ENCODE data around the gene MAPK6.

MAPK6 gene

GRCh38 chr15:52103217-52104207 lies 84.5 kb downstream of the MAPK6 start:
- H3K4me3 ChIP-seq (ENCODE audit: low read length) = 0 out of 2 replicates have a peak overlapping the region, but pooled peaks have one; percentile 29
- H3K79me2 ChIP-seq (ENCODE audit: low read length) = 0 out of 2 replicates have a peak, but pooled peaks cover 4% of the 10 kb centered on the region
- H3K9ac ChIP-seq (ENCODE audit: low read length) = no peak overlapping the region; the same call in 1 of the 2 replicates
- no peaks in the 10 kb centered on the region for H3K27me3 ChIP-seq (ENCODE audit: low read depth, low read length)
- no peaks in the 10 kb centered on the region for H3K9me3 ChIP-seq (ENCODE audit: insufficient read depth, low read length)
- TF ChIP-seq, protein P1, sequence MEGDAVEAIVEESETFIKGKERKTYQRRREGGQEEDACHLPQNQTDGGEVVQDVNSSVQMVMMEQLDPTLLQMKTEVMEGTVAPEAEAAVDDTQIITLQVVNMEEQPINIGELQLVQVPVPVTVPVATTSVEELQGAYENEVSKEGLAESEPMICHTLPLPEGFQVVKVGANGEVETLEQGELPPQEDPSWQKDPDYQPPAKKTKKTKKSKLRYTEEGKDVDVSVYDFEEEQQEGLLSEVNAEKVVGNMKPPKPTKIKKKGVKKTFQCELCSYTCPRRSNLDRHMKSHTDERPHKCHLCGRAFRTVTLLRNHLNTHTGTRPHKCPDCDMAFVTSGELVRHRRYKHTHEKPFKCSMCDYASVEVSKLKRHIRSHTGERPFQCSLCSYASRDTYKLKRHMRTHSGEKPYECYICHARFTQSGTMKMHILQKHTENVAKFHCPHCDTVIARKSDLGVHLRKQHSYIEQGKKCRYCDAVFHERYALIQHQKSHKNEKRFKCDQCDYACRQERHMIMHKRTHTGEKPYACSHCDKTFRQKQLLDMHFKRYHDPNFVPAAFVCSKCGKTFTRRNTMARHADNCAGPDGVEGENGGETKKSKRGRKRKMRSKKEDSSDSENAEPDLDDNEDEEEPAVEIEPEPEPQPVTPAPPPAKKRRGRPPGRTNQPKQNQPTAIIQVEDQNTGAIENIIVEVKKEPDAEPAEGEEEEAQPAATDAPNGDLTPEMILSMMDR (IDR thresholded peaks at IDR 0.05; ENCODE audit: low read depth, low read length) = no peak
- TF ChIP-seq EZH2phosphoT487 (IDR thresholded peaks at IDR 0.05; ENCODE audit: low read depth) = no peak
- H3K27ac ChIP-seq (ENCODE audit: low read length) = no peak overlapping the region
- no peaks in the 10 kb centered on the region for H4K20me1 ChIP-seq (ENCODE audit: insufficient read depth, low read length)
- H2AFZ ChIP-seq (ENCODE audit: low read depth, low read length) = no peak overlapping the region
- no peaks in the 10 kb centered on the region for H3K36me3 ChIP-seq (replicated peaks; ENCODE audit: low read depth, low read length)
- no peak overlapping the region; the same call in none of the 2 replicates for H3K4me2 ChIP-seq (ENCODE audit: low read length)
- H3K4me1 ChIP-seq (ENCODE audit: low read length) = peaks cover 3% of the 10 kb centered on the region

GRCh38 chr15:52104532-52105004 lies 85.5 kb downstream of the MAPK6 start:
- Histone ChIP-seq H3K4me3 (ENCODE audit: low read length) (peak overlapping the region; percentile 29; the same call in 1 of the 2 replicates), H3K9ac (ENCODE audit: low read length) (no peak overlapping the region; the same call in 1 of the 2 replicates), H3K4me2 (ENCODE audit: low read length) (no peak overlapping the region; the same call in none of the 2 replicates), H3K27me3 (ENCODE audit: low read depth, low read length) (no peaks in the 10 kb centered on the region), H3K79me2 (ENCODE audit: low read length) (0 out of 2 replicates have a peak, but pooled peaks cover under 1% of the 10 kb centered on the region), H3K36me3 (replicated peaks; ENCODE audit: low read depth, low read length) (no peaks in the 10 kb centered on the region), H2AFZ (ENCODE audit: low read depth, low read length) (no peak overlapping the region), H3K27ac (ENCODE audit: low read length) (no peak overlapping the region), H3K4me1 (ENCODE audit: low read length) (no peaks in the 10 kb centered on the region), H4K20me1 (ENCODE audit: insufficient read depth, low read length) (no peaks in the 10 kb centered on the region), H3K9me3 (ENCODE audit: insufficient read depth, low read length) (no peaks in the 10 kb centered on the region)
- TF ChIP-seq EZH2phosphoT487 (IDR thresholded peaks at IDR 0.05; ENCODE audit: low read depth) = no peak
- TF ChIP-seq, protein P1 (IDR thresholded peaks at IDR 0.05; ENCODE audit: low read depth, low read length) = peak; percentile 15; the same call in 1 of the 2 replicates

- Histone ChIP-seq H3K27me3 (ENCODE audit: low read depth, low read length) (no peaks in the 10 kb centered on the region), H2AFZ (ENCODE audit: low read depth, low read length) (peak overlapping the region; percentile 16; the same call in 1 of the 2 replicates), H3K4me3 (ENCODE audit: low read length) (no peak overlapping the region), H4K20me1 (ENCODE audit: insufficient read depth, low read length) (no peaks in the 10 kb centered on the region), H3K36me3 (replicated peaks; ENCODE audit: low read depth, low read length) (no peaks in the 10 kb centered on the region), H3K27ac (ENCODE audit: low read length) (peak overlapping the region; percentile 96), H3K79me2 (ENCODE audit: low read length) (no peaks in the 10 kb centered on the region), H3K9ac (ENCODE audit: low read length) (no peak overlapping the region), H3K9me3 (ENCODE audit: insufficient read depth, low read length) (no peaks in the 10 kb centered on the region), H3K4me1 (ENCODE audit: low read length) (peaks cover 12% of the 10 kb centered on the region), H3K4me2 (ENCODE audit: low read length) (no peak overlapping the region)
- TF ChIP-seq, protein P1 (IDR thresholded peaks at IDR 0.05; ENCODE audit: low read depth, low read length) = no peak
- no peak for TF ChIP-seq EZH2phosphoT487 (IDR thresholded peaks at IDR 0.05; ENCODE audit: low read depth)
Measured at GRCh38 chr15:52105846-52106245, 86.8 kb downstream of the MAPK6 start.

DNA sequence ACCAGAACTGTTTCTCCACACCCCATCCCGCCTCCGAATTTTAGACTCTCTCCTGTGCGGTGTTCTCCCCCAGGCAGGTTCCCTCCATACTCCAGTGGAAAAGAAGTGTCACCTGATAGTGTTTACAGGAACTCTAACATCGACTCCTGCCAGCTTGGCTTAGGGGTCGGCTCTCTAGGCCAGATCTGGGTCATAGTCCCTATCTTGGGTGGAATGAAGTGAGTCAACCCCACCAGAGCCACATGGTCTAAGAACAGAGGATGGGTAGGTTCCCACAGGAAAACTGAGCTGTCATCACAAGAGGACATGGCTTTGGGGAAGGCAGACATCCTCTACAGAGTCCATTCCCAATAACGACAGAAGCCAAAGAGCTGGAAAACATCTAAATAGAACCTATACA lies 87.6 kb downstream of the MAPK6 start:
- no peak overlapping the region for H2AFZ ChIP-seq (ENCODE audit: low read depth, low read length)
- H3K9me3 ChIP-seq (ENCODE audit: insufficient read depth, low read length) = no peaks in the 10 kb centered on the region
- H3K4me1 ChIP-seq (ENCODE audit: low read length) = peaks cover 20% of the 10 kb centered on the region
- peak overlapping the region; percentile 15; the same call in 1 of the 2 replicates for H3K9ac ChIP-seq (ENCODE audit: low read length)
- H3K4me2 ChIP-seq (ENCODE audit: low read length) = peak overlapping the region; percentile 2; the same call in 1 of the 2 replicates
- TF ChIP-seq EZH2phosphoT487 (IDR thresholded peaks at IDR 0.05; ENCODE audit: low read depth) = no peak
- TF ChIP-seq, protein P1 (IDR thresholded peaks at IDR 0.05; ENCODE audit: low read depth, low read length) = no peak
- H3K27me3 ChIP-seq (ENCODE audit: low read depth, low read length) = no peaks in the 10 kb centered on the region
- H3K79me2 ChIP-seq (ENCODE audit: low read length) = no peaks in the 10 kb centered on the region
- H3K4me3 ChIP-seq (ENCODE audit: low read length) = no peak overlapping the region
- no peaks in the 10 kb centered on the region for H4K20me1 ChIP-seq (ENCODE audit: insufficient read depth, low read length)
- no peaks in the 10 kb centered on the region for H3K36me3 ChIP-seq (replicated peaks; ENCODE audit: low read depth, low read length)
- H3K27ac ChIP-seq (ENCODE audit: low read length) = peak overlapping the region; percentile 96

Data from OCI-LY3 (cell line).